ENCODE results near the gene SH3TC2. TPM values are rescaled to one million over a fixed set of nuclear protein-coding genes. Genes with fewer than 3 reads are reported as not detected.
A peak's percentile ranks its signal among the peaks of the same experiment; 100 is the strongest.

The SH3TC2 gene
- total RNA-seq, 2 donors from 2014 or later, result 0.27 to 0.75 TPM

DNA sequence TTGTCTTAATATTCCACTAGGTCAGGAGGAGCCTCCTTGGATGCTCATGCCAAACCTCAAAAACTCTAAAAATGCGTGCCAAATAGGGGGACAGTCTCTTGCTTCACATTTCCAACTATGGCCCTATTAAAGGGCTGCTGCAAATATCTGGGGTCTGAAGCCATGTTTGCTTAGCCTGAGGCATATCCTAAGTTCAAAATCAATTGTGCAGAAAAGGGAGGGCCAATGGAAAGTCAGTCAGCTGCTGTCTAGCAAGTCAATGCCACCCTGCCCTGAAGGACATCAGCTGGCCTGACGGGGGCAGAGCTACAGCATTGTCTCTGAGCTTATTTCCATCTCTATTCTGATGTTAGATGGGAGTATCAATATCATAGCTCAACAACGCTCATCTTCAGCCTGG lies 93.6 kb downstream of the SH3TC2 start:
- H3K36me3 ChIP-seq (ENCODE audit: control insufficient read depth, insufficient read depth, low read length), result no peaks in the 10 kb centered on the region
- H3K9ac ChIP-seq (ENCODE audit: extremely low read depth, low read length, poor library complexity, severe bottlenecking), result no peak overlapping the region
- DNase-seq, result peak; percentile 47
- peaks cover 8% of the 10 kb centered on the region for H3K4me1 Mint-ChIP-seq
- no peaks in the 10 kb centered on the region for H3K9me3 ChIP-seq (ENCODE audit: control insufficient read depth, low read length)
- peaks cover 18% of the 10 kb centered on the region for H3K27me3 ChIP-seq (ENCODE audit: control insufficient read depth, insufficient read depth, low read length, poor library complexity, severe bottlenecking)
- 60 to 90% methylated on average over 2 to 3 of the region's 3 CpGs for WGBS, 2 experiments (ENCODE audit: insufficient coverage in 1 of 2, insufficient read length in 1 of 2)
- H3K27ac Mint-ChIP-seq, result no peak overlapping the region
- peaks cover 3% of the 10 kb centered on the region for H3K4me1 ChIP-seq (ENCODE audit: control insufficient read depth, insufficient read depth, low read length)
- no peaks in the 10 kb centered on the region for H3K9me3 Mint-ChIP-seq
- no peaks in the 10 kb centered on the region for H3K36me3 Mint-ChIP-seq (ENCODE audit: low read depth)
- H3K27me3 Mint-ChIP-seq (ENCODE audit: insufficient read depth), result peaks cover 15% of the 10 kb centered on the region
- no peak overlapping the region for H3K4me3 Mint-ChIP-seq
- no peak overlapping the region for H3K4me3 ChIP-seq (ENCODE audit: low read length)
- peak; percentile 62 for TF ChIP-seq CTCF (conservative IDR thresholded peaks at IDR 0.05)
- no peak overlapping the region for H3K27ac ChIP-seq (ENCODE audit: low read depth, low read length)

- Histone ChIP-seq H3K36me3 (ENCODE audit: control insufficient read depth, insufficient read depth, low read length) (no peaks in the 10 kb centered on the region), H3K27ac (ENCODE audit: low read depth, low read length) (no peak overlapping the region), H3K9me3 (ENCODE audit: control insufficient read depth, low read length) (no peaks in the 10 kb centered on the region), H3K4me3 (ENCODE audit: low read length) (no peak overlapping the region), H3K9ac (ENCODE audit: extremely low read depth, low read length, poor library complexity, severe bottlenecking) (no peak overlapping the region), H3K27me3 (ENCODE audit: control insufficient read depth, insufficient read depth, low read length, poor library complexity, severe bottlenecking) (peaks cover 12% of the 10 kb centered on the region), H3K4me1 (ENCODE audit: control insufficient read depth, insufficient read depth, low read length) (peaks cover 3% of the 10 kb centered on the region)
- H3K4me3 Mint-ChIP-seq, result no peak overlapping the region
- WGBS, 2 experiments (ENCODE audit: insufficient coverage in 1 of 2, insufficient read length in 1 of 2), result 76% methylated on average over 2 of the region's 2 CpGs; no CpG with 5 or more reads in 1 of the 2 experiments
- no peaks in the 10 kb centered on the region for H3K36me3 Mint-ChIP-seq (ENCODE audit: low read depth)
- DNase-seq, result peak; percentile 44
- TF ChIP-seq CTCF (conservative IDR thresholded peaks at IDR 0.05), result no peak
- H3K4me1 Mint-ChIP-seq, result peaks cover 8% of the 10 kb centered on the region
- no peaks in the 10 kb centered on the region for H3K9me3 Mint-ChIP-seq
- peaks cover 11% of the 10 kb centered on the region for H3K27me3 Mint-ChIP-seq (ENCODE audit: insufficient read depth)
- no peak overlapping the region for H3K27ac Mint-ChIP-seq
Observed at GRCh38 chr5:148968311-148968710, 94.6 kb downstream of the SH3TC2 start.

GRCh38 chr5:148967783-148968182 lies 95.1 kb downstream of the SH3TC2 start:
- no peak overlapping the region for H3K4me3 Mint-ChIP-seq
- WGBS, 2 experiments (ENCODE audit: insufficient coverage in 1 of 2, insufficient read length in 1 of 2), result 88 to 89% methylated on average over 3 to 4 of the region's 4 CpGs
- Histone ChIP-seq H3K36me3 (ENCODE audit: control insufficient read depth, insufficient read depth, low read length) (no peaks in the 10 kb centered on the region), H3K4me1 (ENCODE audit: control insufficient read depth, insufficient read depth, low read length) (peaks cover 3% of the 10 kb centered on the region), H3K9me3 (ENCODE audit: control insufficient read depth, low read length) (no peaks in the 10 kb centered on the region), H3K27ac (ENCODE audit: low read depth, low read length) (no peak overlapping the region), H3K27me3 (ENCODE audit: control insufficient read depth, insufficient read depth, low read length, poor library complexity, severe bottlenecking) (peaks cover 6% of the 10 kb centered on the region), H3K4me3 (ENCODE audit: low read length) (no peak overlapping the region), H3K9ac (ENCODE audit: extremely low read depth, low read length, poor library complexity, severe bottlenecking) (no peak overlapping the region)
- H3K4me1 Mint-ChIP-seq, result peaks cover 8% of the 10 kb centered on the region
- H3K27me3 Mint-ChIP-seq (ENCODE audit: insufficient read depth), result peaks cover 5% of the 10 kb centered on the region
- H3K36me3 Mint-ChIP-seq (ENCODE audit: low read depth), result no peaks in the 10 kb centered on the region
- H3K9me3 Mint-ChIP-seq, result no peaks in the 10 kb centered on the region
- TF ChIP-seq CTCF (conservative IDR thresholded peaks at IDR 0.05), result no peak
- no peak overlapping the region for H3K27ac Mint-ChIP-seq
- peak; percentile 25 for DNase-seq

Measured in endodermal cell (in vitro differentiated cells).